NCI-H2107 (cell line): Measurements from ENCODE around the gene DTNB.
"Not testable (repeated sequence)": the region's sequence is repeated elsewhere in the genome, so short reads cannot be mapped to it uniquely, and the experiment has no call there.

Experiments
- DNase-seq: peaks from one replicate; lab custom pipeline; 2025; lab: John Stamatoyannopoulos, UW

Gene DTNB

GRCh38 chr2:25541378-25541777 lies 132.0 kb downstream of the DTNB start:
- no peak for DNase-seq

GRCh38 chr2:25539136-25539535 lies 134.2 kb downstream of the DTNB start:
- no peak for DNase-seq

- DNase-seq, result no peak
These were observed 135.9 kb downstream of the DTNB start for GRCh38 chr2:25537526-25537925.

DNA sequence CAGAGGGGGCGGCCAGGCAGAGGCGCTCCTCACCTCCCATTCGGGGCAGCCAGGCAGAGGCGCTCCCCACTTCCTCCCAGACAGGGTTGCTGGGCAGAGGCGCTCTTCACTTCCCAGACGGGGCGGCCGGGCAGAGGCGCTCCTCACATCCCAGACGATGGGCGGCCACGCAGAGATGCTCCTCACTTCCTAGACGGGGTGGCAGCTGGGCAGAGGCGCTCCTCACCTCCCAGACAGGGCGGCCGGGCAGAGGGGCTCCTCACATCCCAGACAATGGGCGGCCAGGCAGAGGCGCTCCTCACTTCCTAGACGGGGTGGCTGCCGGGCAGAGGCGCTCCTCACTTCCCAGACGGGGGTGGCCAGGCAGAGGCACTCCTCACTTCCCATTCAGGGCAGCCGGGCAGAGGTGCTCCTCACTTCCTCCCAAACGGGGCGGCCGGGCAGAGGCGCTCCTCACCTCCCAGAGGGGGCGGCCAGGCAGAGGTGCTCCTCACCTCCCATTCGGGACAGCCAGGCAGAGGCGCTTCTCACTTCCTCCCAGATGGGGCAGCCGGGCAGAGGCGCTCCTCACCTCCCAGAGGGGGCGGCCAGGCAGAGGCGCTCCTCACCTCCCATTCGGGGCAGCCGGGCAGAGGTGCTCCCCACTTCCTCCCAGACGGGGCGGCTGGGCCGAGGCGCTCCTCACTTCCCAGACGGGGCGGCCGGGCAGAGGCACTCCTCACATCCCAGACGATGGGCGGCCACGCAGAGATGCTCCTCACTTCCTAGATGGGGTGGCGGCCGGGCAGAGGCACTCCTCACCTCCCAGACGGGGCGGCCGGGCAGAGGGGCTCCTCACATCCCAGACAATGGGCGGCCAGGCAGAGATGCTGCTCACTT lies 137.7 kb downstream of the DTNB start:
- DNase-seq, result not testable (repeated sequence)

- not testable (repeated sequence) for DNase-seq
These were observed 138.4 kb downstream of the DTNB start for GRCh38 chr2:25534937-25535336.

DNA sequence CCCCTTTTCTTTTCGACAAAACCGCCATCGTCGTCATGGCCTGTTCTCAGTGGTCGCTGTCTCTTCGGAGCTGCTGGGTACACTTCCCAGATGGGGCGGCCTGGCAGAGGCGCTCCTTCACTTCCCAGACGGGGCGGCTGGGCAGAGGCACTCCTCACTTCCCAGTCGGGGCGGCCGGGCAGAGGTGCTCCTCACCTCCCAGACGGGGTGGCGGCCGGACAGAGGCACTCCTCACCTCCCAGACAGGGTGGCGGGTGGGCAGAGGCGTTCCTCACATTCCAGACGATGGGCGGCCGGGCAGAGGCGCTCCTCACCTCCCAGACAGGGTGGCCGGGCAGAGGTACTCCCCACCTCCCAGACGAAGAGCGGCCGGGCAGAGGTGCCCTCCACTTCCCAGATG lies 138.9 kb downstream of the DTNB start:
- no peak for DNase-seq

DNA sequence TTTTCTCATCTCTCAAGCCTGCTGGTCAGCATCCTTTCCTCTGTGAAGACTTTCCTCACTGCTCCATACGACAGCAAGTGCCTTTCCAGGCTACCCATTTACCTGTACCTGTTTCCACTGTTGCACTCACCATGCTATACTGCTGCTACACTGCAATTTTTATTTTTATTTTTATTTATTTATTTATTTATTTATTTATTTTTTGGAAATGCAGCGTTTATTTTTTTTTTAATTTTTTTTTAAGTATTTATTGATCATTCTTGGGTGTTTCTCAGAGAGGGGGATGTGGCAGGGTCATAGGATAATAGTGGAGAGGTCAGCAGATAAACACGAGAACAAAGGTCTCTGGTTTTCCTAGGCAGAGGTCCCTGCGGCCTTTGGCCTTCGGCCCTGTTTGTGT lies 139.6 kb downstream of the DTNB start:
- not testable (repeated sequence) for DNase-seq

DNA sequence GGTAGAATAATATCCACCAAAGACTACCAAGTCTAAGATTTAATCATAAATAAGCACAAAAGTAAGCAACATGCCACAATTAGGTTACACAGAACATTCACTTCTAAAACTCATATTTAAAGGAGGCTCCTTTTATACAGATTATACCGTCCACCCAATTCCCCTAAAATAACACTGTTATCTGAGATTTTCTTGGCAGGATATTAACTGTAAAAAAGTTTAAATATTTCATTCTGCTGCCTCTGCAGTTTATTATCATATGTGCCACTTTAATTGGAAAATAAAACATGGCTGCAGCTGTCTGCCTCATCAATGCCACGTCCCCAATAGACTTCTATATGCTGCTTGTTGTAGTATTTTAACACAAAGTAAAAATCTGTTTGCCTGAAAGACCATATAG lies 140.9 kb downstream of the DTNB start:
- DNase-seq, result no peak

DNA sequence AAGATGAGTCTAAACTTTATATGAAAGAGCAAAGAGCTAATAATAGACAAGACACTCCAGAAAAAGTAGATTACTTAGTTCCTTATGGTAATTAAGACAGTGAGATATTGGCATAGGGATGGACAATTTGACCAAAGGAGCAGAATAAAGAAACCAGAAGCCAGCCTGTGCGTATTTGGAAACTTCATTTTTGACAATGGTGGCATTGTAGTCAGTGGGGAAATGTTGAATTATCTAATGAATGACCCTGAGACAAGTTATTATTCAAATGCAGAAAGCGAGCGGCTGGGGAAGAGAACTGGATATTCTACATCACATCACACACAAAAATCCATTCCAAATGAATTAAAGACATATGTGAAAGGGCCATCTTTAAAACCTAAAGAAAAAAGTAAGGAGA lies 144.3 kb downstream of the DTNB start:
- DNase-seq, result no peak

GRCh38 chr2:25528173-25528572 lies 145.2 kb downstream of the DTNB start:
- DNase-seq, result no peak

GRCh38 chr2:25524507-25524906 lies 148.9 kb downstream of the DTNB start:
- no peak for DNase-seq

DNA sequence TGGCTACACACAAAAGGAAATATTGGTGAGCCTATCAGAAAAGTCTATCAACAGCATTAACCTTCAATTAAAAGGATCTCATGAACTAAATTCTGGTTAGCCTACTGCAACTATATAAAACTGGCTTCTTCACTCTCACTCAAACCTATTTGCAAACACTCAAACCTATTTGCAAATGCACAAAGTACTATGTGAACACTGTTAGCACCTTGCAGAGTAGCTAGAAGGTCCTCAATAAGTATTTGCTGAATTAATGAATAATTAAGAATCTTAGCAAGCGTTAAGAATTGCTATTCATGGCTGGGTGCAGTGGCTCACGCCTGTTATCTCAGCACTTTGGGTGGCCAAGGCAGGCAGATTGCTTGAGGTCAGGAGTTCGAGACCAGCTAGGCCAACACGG lies 150.3 kb downstream of the DTNB start:
- DNase-seq, result no peak

- DNase-seq, result peak; percentile 48
These were observed 151.6 kb downstream of the DTNB start for GRCh38 chr2:25521665-25522387.

GRCh38 chr2:25521126-25521525 lies 152.3 kb downstream of the DTNB start:
- DNase-seq, result no peak

GRCh38 chr2:25517701-25518100 lies 155.7 kb downstream of the DTNB start:
- DNase-seq, result no peak

DNA sequence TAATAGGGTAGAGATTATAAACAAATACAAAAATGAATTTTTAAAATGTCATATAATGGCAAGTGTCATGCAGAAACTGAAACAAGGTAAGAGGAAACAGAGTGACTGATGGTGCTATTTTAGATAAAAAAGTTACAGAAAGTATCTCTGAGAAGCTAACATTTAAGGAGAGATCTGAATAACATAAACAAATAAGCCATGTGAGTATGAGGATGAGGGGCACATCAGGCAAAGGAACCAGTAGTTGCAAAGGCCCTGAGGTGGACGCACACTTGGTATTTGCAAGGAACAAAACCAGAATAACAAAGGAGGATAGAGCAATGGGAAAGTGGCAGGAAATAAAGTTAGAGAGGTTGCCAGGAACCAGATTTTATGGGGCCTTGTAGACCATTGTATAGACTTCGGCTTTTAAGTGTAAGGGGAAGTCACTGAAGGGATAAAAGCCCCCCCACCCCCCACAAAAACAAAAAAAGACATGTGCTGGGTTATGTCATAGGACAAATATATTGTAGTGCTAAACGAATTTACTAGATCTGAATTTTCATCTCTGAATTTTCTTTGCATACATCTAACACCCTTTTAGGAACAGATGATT lies 159.2 kb downstream of the DTNB start:
- no peak for DNase-seq

- DNase-seq, result no peak
These were observed 160.7 kb downstream of the DTNB start for GRCh38 chr2:25512707-25513106.

DNA sequence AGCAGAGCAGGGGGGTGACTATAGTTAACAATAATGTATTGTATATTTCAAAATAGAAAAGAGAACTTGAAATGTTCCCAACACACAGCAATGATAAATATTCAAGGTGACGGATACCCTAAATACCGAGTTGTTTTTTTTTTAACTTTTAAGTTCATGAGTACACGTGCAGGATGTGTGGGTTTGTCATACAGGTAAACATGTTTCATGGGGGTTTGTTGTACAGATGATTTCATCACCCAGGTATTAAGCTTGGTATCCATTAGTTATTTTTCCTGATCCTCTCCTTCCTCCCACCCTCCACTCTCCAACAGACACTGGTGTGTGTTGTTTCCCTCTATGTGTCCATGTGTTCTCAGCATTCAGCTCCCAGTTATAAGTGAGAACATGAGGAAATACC lies 167.2 kb downstream of the DTNB start:
- no peak for DNase-seq

DNA sequence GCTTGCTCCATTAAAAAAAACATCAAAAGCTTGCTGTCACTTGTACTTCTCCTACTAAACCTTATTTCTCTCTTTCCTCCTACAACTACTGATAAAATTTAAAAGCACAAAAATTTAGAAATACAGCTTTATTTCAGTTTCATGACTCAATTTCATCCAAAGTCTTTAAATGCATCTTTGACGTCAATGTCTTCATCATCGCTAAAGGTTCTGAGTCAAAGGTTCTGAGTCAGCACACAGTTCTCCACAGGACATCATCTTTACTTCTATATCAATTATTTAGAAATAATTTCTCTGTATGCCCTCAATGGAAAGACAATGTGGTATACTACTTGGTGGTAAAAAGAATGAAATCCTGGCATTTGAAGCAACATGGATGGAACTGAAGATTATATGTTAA lies 167.8 kb downstream of the DTNB start:
- no peak for DNase-seq

DNA sequence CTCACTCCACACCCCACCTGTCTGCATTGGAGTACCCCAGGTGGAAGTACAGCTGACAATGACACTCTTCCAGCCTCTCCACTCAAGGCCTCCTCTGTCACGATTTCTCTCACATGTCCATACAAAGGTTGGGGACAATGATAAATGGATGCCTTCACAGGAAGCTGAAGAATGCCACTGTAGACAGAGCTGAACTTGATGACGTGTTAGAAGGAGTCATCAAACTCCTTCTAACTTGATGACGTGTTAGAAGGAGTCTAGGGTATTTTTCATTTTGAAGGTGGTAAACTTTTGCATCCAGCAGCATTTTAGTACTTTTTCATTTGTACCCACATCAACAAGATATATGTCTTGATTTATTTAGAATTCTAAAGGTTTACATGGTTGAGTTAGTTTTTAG lies 168.2 kb downstream of the DTNB start:
- no peak for DNase-seq

DNA sequence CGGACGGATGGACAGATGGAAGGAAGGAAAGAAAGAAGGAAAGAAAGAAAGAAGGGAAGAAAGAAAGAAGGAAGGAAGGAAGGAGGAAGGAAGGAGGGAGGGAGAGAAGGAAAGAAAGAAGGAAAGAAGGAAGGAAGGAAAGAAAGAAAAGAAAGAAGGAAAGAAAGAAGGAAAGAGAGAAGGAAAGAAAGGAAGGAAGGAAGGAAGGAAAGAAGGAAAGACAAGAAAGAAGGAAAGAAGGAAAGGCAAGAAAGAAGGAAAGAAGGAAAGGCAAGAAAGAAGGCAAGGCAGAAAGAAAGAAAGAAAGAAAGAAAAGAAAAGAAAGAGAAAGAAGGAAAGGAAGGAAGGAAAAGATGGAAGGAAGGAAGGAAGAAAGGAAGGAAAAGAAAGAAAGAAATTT lies 169.1 kb downstream of the DTNB start:
- DNase-seq, result no peak

- DNase-seq, result no peak
These were observed 174.2 kb downstream of the DTNB start for GRCh38 chr2:25499157-25499556.

DNA sequence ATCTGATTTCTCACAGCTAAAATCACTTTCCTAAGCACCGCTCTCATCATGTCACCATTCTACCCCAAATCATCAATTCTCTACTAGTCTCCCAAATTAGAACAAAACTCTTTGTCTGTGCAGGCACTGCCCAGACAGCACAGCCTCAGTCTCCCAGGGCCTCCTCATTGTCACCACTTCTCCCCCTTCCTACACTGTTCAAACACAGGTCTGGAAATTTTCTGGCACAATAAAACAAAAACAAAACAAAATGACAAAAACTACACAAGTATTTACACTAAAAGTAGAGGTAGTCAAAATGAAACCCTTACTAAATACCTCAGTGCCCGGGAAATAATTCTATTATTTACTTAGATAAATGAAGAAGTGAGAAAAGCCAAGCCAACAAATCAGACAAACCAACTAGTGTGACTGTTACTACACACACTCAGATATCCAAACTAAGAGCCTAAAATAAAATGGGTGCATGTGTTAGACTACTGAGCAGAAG lies 175.4 kb downstream of the DTNB start:
- DNase-seq, result no peak
